Measurements from ENCODE around the gene GPR161.

GPR161 gene

GRCh38 chr1:168167806-168168205 lies 31.1 kb upstream of the GPR161 start:
- no peaks in the 10 kb centered on the region for H3K79me2 ChIP-seq (ENCODE audit: control insufficient read depth, insufficient read depth, low read length, poor library complexity)
- no peak for DNase-seq
- no peaks in the 10 kb centered on the region for H3K36me3 ChIP-seq (ENCODE audit: control insufficient read depth in 1 of 2, insufficient read depth in 2 of 2, low read length in 2 of 2)
- WGBS (ENCODE audit: extremely low coverage, insufficient coverage, insufficient read length) = no CpG with 5 or more reads among the region's 2 CpGs
- no peak overlapping the region for H3K9ac ChIP-seq (ENCODE audit: low read length)
- H3K4me1 ChIP-seq (ENCODE audit: control insufficient read depth in 1 of 2, insufficient read depth in 2 of 2, low read length in 2 of 2) = peaks cover 2% of the 10 kb centered on the region in 2 experiments
- no peak overlapping the region for H3K4me2 ChIP-seq (ENCODE audit: low read length)
- H3K9me3 ChIP-seq (ENCODE audit: insufficient read depth, low read depth, low read length) = no peaks in the 10 kb centered on the region
- no peak overlapping the region for H4K12ac ChIP-seq (ENCODE audit: low read depth, low read length)
- no peak overlapping the region for H4K91ac ChIP-seq (ENCODE audit: low read depth, low read length)
- H3K18ac ChIP-seq (ENCODE audit: low read length) = no peak overlapping the region
- no peaks in the 10 kb centered on the region for H3K79me1 ChIP-seq (ENCODE audit: low read length)
- no peaks in the 10 kb centered on the region for H3K27me3 ChIP-seq (ENCODE audit: insufficient read depth, low read length)
- no peak overlapping the region for H3K4ac ChIP-seq (ENCODE audit: low read depth, low read length)
- H2AFZ ChIP-seq (ENCODE audit: insufficient read depth, low read length, poor library complexity) = no peak overlapping the region
- H3K14ac ChIP-seq (ENCODE audit: low read length) = no peak overlapping the region
- no peak overlapping the region for H4K8ac ChIP-seq (ENCODE audit: low read depth, low read length)
- no peak overlapping the region for H2BK12ac ChIP-seq (ENCODE audit: low read length)
- H2BK5ac ChIP-seq (ENCODE audit: low read depth, low read length, poor library complexity) = no peak overlapping the region
- H2BK120ac ChIP-seq (ENCODE audit: insufficient read depth, low read length, poor library complexity) = no peak overlapping the region
- no peak overlapping the region for H3K4me3 ChIP-seq (ENCODE audit: low read depth, low read length)
- no peak overlapping the region for H3K23ac ChIP-seq (ENCODE audit: low read length)
- no peak overlapping the region for H2AK5ac ChIP-seq (ENCODE audit: low read length)
- no peak overlapping the region for H3K27ac ChIP-seq (ENCODE audit: low read depth, low read length)

GRCh38 chr1:168164771-168165170 lies 28.0 kb upstream of the GPR161 start:
- Histone ChIP-seq H2BK12ac (ENCODE audit: low read length) (no peak overlapping the region), H3K18ac (ENCODE audit: low read length) (no peak overlapping the region), H4K91ac (ENCODE audit: low read depth, low read length) (no peak overlapping the region), H3K79me1 (ENCODE audit: low read length) (no peaks in the 10 kb centered on the region), H3K27me3 (ENCODE audit: insufficient read depth, low read length) (no peaks in the 10 kb centered on the region), H3K4me3 (ENCODE audit: low read depth, low read length) (no peak overlapping the region), H2BK120ac (ENCODE audit: insufficient read depth, low read length, poor library complexity) (no peak overlapping the region), H2AK5ac (ENCODE audit: low read length) (no peak overlapping the region), H3K4me2 (ENCODE audit: low read length) (no peak overlapping the region), H2AFZ (ENCODE audit: insufficient read depth, low read length, poor library complexity) (no peak overlapping the region), H3K23ac (ENCODE audit: low read length) (no peak overlapping the region), H3K79me2 (ENCODE audit: control insufficient read depth, insufficient read depth, low read length, poor library complexity) (no peaks in the 10 kb centered on the region), H3K4ac (ENCODE audit: low read depth, low read length) (no peak overlapping the region), H3K36me3 (ENCODE audit: control insufficient read depth in 1 of 2, insufficient read depth in 2 of 2, low read length in 2 of 2) (no peaks in the 10 kb centered on the region), H3K27ac (ENCODE audit: low read depth, low read length) (no peak overlapping the region), H4K12ac (ENCODE audit: low read depth, low read length) (no peak overlapping the region), H3K14ac (ENCODE audit: low read length) (no peak overlapping the region), H3K4me1 (ENCODE audit: control insufficient read depth in 1 of 2, insufficient read depth in 2 of 2, low read length in 2 of 2) (no peaks in the 10 kb centered on the region), H2BK5ac (ENCODE audit: low read depth, low read length, poor library complexity) (no peak overlapping the region), H3K9me3 (ENCODE audit: insufficient read depth, low read depth, low read length) (peaks cover 4% of the 10 kb centered on the region), H4K8ac (ENCODE audit: low read depth, low read length) (no peak overlapping the region), H3K9ac (ENCODE audit: low read length) (no peak overlapping the region)
- no peak for DNase-seq
- WGBS (ENCODE audit: extremely low coverage, insufficient coverage, insufficient read length) = no CpG with 5 or more reads among the region's 3 CpGs

- no peak overlapping the region for H3K23ac ChIP-seq (ENCODE audit: low read length)
- no peak overlapping the region for H3K14ac ChIP-seq (ENCODE audit: low read length)
- H3K4me1 ChIP-seq (ENCODE audit: control insufficient read depth in 1 of 2, insufficient read depth in 2 of 2, low read length in 2 of 2) = no peaks in the 10 kb centered on the region
- no peak overlapping the region for H4K12ac ChIP-seq (ENCODE audit: low read depth, low read length)
- no peaks in the 10 kb centered on the region for H3K79me2 ChIP-seq (ENCODE audit: control insufficient read depth, insufficient read depth, low read length, poor library complexity)
- H2BK12ac ChIP-seq (ENCODE audit: low read length) = no peak overlapping the region
- no peak overlapping the region for H3K27ac ChIP-seq (ENCODE audit: low read depth, low read length)
- no peak overlapping the region for H2AFZ ChIP-seq (ENCODE audit: insufficient read depth, low read length, poor library complexity)
- no peak overlapping the region for H4K91ac ChIP-seq (ENCODE audit: low read depth, low read length)
- H3K9me3 ChIP-seq (ENCODE audit: insufficient read depth, low read depth, low read length) = peaks cover 4% of the 10 kb centered on the region
- no peak overlapping the region for H3K9ac ChIP-seq (ENCODE audit: low read length)
- no peak overlapping the region for H2BK5ac ChIP-seq (ENCODE audit: low read depth, low read length, poor library complexity)
- H3K4me3 ChIP-seq (ENCODE audit: low read depth, low read length) = no peak overlapping the region
- H3K4ac ChIP-seq (ENCODE audit: low read depth, low read length) = no peak overlapping the region
- H2BK120ac ChIP-seq (ENCODE audit: insufficient read depth, low read length, poor library complexity) = no peak overlapping the region
- no peak overlapping the region for H2AK5ac ChIP-seq (ENCODE audit: low read length)
- H3K27me3 ChIP-seq (ENCODE audit: insufficient read depth, low read length) = no peaks in the 10 kb centered on the region
- H3K79me1 ChIP-seq (ENCODE audit: low read length) = no peaks in the 10 kb centered on the region
- H3K36me3 ChIP-seq (ENCODE audit: control insufficient read depth in 1 of 2, insufficient read depth in 2 of 2, low read length in 2 of 2) = no peaks in the 10 kb centered on the region
- no peak overlapping the region for H4K8ac ChIP-seq (ENCODE audit: low read depth, low read length)
- no peak overlapping the region for H3K18ac ChIP-seq (ENCODE audit: low read length)
- no peak overlapping the region for H3K4me2 ChIP-seq (ENCODE audit: low read length)
- no peak for DNase-seq
- no CpG with 5 or more reads among the region's 3 CpGs for WGBS (ENCODE audit: extremely low coverage, insufficient coverage, insufficient read length)
Measured at GRCh38 chr1:168163670-168164069, 26.9 kb upstream of the GPR161 start.

DNA sequence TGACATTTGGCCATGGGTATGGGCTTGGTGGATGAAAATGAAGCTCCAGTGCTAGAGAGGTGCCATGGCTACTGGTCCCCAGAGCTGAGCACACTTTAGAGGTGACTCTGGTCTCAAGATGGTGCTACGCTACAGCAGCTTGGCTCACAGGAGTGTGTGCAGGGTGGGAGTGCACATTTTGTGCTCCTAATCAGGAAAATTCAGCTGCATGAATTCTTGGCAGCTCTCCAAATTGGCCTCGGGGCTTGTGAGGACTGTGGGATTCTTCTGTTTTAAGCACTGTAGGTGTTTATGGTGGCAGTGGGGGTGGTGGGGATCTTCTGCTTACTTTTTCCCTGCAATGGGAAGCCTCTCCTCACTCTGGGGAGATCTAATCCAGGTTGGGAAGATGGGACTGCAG lies 24.7 kb upstream of the GPR161 start:
- H3K4me2 ChIP-seq (ENCODE audit: low read length) = no peak overlapping the region
- no peak overlapping the region for H3K14ac ChIP-seq (ENCODE audit: low read length)
- no peak overlapping the region for H3K23ac ChIP-seq (ENCODE audit: low read length)
- no peak overlapping the region for H4K8ac ChIP-seq (ENCODE audit: low read depth, low read length)
- H3K4ac ChIP-seq (ENCODE audit: low read depth, low read length) = no peak overlapping the region
- no peak overlapping the region for H2BK5ac ChIP-seq (ENCODE audit: low read depth, low read length, poor library complexity)
- H3K79me2 ChIP-seq (ENCODE audit: control insufficient read depth, insufficient read depth, low read length, poor library complexity) = no peaks in the 10 kb centered on the region
- no peak overlapping the region for H3K4me3 ChIP-seq (ENCODE audit: low read depth, low read length)
- no peak overlapping the region for H3K18ac ChIP-seq (ENCODE audit: low read length)
- no peak overlapping the region for H4K12ac ChIP-seq (ENCODE audit: low read depth, low read length)
- no peak overlapping the region for H3K27ac ChIP-seq (ENCODE audit: low read depth, low read length)
- peaks cover 4% of the 10 kb centered on the region for H3K9me3 ChIP-seq (ENCODE audit: insufficient read depth, low read depth, low read length)
- H3K79me1 ChIP-seq (ENCODE audit: low read length) = no peaks in the 10 kb centered on the region
- H2BK120ac ChIP-seq (ENCODE audit: insufficient read depth, low read length, poor library complexity) = no peak overlapping the region
- no peak overlapping the region for H2AK5ac ChIP-seq (ENCODE audit: low read length)
- no CpG with 5 or more reads among the region's 2 CpGs for WGBS (ENCODE audit: extremely low coverage, insufficient coverage, insufficient read length)
- H4K91ac ChIP-seq (ENCODE audit: low read depth, low read length) = no peak overlapping the region
- no peak overlapping the region for H2BK12ac ChIP-seq (ENCODE audit: low read length)
- H3K4me1 ChIP-seq (ENCODE audit: control insufficient read depth in 1 of 2, insufficient read depth in 2 of 2, low read length in 2 of 2) = no peaks in the 10 kb centered on the region
- no peak overlapping the region for H2AFZ ChIP-seq (ENCODE audit: insufficient read depth, low read length, poor library complexity)
- H3K9ac ChIP-seq (ENCODE audit: low read length) = no peak overlapping the region
- H3K27me3 ChIP-seq (ENCODE audit: insufficient read depth, low read length) = no peaks in the 10 kb centered on the region
- peak in 1 of 2 donors; percentile 35 for DNase-seq
- no peaks in the 10 kb centered on the region for H3K36me3 ChIP-seq (ENCODE audit: control insufficient read depth in 1 of 2, insufficient read depth in 2 of 2, low read length in 2 of 2)

All from trophoblast cell (in vitro differentiated cells and primary cell).